Left hindlimb (tissue), 1 donor: ENCODE measurements around the gene DCDC1.
"Not testable (repeated sequence)": the region's sequence is repeated elsewhere in the genome, so short reads cannot be mapped to it uniquely, and the experiment has no call there.

Source experiments
- DNase-seq: peaks from one replicate; pipeline ENCODE4 v3.0.0-alpha.2; 2018

Gene DCDC1

DNA sequence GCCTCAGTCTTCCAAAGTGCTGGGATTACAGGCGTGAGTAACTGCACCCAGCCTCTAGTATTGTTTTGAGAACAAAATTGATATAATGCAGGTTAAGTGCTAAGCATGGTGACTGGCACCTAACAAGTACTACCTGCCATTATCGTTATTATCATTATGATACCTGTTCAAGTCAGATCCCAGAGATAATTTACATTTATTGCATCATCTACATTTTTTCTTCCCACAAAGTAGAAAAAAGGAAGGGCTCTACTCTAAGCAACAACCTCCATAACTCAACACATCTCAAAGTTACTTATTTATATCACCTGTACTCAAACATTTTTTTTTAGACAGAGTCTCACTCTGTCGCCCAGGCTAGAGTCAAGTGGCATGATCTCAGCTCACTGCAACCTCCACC, 42.1 kb downstream of the DCDC1 start:
- DNase-seq: no peak

DNA sequence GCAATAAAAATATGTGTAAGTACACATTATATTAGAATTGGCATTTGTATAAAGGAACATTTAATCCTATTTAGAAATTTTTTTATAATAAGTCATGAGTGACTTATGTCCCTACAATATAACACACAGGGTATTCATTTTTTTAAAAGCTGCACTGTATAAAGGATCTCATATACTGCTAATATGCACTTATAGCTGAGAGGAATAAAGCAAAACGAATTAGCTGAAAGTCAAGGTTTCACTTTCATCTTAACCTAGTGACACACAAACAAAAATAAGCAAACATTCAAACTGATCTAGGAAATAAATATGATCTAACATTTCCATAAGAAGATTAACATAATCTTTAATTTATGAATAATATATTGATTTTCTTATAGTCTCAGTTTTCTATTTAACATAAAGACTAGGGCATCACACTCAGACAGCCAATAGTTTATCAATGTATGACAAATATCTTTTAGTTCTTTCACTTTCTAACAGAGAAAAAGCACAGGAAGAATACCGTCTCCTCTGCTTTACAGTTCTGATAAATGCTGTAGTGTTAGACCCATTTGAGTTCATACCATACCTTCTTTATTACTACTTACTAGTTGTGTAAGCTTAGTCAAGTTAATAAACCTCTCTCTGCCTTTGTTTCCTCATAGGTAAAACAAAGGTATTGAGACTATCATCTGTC, 42.9 kb downstream of the DCDC1 start:
- no peak for DNase-seq

DNA sequence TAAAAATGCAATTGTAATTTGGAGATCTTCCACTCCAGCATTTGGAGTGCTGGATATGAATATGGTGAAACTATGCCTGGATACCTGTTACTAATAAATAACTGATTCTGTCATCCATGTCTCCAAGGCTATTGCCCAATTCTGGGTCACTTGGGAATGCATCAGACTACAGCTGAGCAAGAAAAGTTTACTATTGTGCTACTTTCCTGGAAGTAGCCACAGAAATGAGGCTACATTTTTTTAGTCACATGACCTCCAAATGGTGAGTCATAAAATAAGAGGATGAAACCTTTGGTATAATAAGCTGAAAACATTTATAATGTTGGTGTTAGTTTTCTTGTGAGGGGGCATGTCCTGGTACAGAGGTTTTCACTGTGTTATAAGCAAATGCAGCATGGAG, 44.4 kb downstream of the DCDC1 start:
- DNase-seq: no peak

DNA sequence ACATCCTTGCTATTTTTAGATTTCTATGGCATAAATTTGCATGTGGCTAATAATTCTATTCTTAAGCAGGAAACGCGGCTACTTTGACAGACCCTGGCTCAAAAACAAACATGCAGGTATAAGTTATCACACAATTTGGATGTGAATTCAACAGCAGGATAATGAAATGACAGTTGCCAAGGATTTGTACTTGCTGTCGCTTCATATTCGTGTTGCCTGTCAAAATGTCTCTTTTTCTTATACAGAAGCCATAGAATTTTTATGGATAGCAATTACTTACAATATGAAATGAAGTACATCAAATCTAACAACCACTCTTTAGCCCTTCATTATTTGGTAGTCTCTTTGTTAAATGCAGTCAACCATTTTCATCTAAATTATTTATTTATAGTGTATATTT, 46.4 kb downstream of the DCDC1 start:
- DNase-seq: no peak

DNA sequence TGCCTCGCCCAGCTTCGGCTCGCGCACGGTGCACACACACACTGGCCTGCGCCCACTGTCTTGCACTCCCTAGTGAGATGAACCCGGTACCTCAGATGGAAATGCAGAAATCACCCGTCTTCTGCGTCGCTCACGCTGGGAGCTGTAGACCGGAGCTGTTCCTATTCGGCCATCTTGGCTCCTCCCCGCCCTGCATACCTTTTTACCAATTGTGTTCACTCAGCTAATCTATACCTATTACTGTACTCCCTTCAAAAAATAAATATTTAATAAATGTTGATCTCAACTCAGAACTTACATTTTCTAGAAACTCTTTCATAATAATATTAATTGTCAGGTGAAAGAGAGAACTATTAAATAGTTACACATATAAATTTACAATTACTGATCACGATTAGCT, 48.0 kb downstream of the DCDC1 start:
- not testable (repeated sequence) for DNase-seq

DNA sequence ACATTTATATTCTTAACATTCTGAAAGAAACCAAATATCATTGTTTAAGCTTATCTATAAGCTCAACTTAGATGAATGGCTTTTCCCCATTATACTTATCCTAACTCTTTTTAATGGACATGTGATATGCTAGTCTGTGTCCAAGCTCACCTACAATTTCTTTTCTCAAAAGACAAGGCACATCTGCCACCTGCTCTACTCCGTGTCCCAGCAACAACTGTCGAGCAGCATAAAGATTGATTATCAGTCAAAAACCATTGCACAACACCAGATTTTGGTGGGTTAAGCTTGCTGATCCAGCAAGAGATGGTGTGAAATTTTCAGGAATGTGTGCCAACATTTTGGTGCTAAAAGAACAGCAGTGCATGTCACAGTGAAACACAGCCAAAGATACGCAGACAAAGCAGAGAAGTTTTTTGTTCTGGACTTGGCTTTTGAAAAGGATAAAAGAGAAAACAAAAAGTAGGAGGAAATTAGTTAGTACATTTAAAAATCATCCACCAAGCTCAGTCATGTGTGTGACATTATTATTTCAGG, 65.8 kb downstream of the DCDC1 start:
- DNase-seq: no peak

DNA sequence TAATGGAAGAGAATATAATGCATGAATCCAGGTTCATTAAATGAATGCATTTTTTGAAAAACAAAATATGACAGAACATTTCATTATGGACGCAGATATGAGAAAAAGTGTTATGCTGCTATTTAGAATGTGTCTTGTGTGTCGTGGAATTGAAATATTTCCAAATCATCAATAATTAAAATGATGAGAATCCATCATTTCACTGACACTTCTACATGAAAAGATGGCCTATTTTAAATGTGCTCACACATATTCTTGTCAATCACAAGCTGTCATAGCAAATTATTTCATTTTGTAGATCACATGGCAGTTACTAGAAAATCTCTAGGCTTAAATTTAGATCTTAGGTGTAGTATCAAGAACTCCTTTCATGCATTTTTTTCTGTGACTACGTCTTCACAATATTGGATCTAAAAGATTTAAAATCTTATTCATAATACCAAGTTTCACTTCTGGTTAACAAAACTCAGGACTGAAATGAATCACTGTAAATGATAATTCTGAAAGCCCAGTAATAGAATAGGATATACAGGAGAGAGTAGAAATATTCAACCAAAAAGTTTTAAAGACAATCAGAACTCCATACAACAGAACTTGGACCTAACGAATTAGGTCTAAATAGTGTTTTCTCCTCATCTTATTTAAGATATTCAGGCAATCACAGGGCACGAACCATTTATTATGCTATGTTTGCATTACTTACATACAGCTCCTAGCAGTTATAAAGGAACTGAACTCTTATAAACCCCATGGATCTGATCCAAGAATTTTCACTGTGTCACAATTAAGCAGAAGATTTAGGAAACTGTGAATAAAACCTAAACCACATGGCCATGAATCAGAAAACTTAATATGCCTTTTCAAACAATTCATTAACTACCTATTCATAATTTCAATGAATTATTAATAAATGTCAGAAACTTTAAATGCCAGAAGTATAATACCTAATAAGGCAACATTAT, 67.7 kb downstream of the DCDC1 start:
- DNase-seq: no peak

DNA sequence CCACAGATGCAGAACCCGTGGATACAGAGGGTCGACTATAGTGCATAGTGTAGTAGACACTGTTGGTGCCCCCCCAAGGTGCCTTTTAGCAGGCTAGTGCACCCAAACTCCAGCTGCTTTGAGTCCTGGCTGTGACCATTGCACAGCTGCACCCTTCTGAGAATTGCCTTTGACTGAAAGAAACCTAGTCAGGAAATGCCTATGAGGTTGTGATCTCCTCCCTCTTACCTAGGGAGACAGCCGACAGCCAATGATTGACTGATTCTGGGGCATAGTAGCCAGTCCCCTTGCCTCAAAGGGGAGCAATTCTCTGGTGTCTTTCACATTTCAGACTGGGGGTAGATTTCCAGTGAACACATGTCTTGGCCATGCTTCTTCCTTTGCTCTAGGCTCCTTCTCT, 74.2 kb downstream of the DCDC1 start:
- no peak for DNase-seq

DNA sequence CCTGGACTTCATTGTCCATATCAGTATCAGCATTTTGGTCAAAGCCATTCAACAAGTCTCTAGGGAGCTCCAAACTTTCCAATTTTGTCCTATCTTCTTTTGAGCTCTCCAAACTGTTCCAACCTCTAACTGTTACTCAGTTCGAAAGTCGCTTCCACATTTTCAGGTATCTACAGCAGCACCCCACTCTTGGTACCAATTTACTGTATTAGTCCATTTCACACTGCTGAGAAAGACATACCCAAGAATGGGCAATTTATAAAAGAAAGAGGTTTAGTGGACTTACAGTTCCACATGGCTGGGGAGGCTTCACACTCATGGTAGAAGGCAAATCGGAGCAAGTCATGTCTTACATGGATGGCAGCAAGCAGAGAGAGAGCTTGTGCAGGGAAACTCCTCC, 96.0 kb downstream of the DCDC1 start:
- DNase-seq: not testable (repeated sequence)

DNA sequence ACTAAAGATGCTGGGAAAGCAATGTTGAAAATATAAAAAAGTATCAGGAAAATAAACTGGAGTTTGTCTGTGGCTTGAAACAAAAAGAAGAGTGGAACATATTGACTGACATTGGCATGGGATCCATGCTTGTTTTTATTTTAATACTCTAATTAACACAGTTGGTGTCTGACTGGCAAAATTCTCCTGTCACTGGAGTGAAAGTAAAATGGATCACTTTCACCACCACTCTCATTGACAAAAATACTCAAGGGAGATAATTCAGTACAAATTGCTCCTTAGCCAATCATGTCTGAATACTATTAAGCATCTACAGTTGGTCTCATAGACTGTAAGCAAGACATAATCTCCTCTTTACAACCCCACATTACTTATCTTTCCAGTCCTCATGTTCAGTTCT, 101.8 kb downstream of the DCDC1 start:
- no peak for DNase-seq

DNA sequence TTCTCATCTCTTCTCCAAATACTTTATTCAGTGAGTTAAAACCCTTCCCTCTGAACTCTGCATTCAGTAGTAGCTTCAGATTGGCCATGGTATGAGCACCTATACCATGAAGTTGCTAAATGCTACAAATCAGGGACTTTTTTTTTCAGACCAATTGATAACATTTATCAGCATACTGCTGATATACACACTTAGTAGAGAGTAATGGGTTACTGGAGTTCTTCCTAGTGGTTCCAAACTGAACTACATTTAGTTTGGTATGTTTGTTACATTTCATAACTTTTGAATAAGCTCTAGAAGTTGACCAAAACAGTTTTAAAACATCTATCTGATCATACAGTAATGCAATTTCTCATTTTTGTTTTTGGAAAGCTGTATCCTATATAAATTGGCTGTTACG, 104.7 kb downstream of the DCDC1 start:
- no peak for DNase-seq

DNA sequence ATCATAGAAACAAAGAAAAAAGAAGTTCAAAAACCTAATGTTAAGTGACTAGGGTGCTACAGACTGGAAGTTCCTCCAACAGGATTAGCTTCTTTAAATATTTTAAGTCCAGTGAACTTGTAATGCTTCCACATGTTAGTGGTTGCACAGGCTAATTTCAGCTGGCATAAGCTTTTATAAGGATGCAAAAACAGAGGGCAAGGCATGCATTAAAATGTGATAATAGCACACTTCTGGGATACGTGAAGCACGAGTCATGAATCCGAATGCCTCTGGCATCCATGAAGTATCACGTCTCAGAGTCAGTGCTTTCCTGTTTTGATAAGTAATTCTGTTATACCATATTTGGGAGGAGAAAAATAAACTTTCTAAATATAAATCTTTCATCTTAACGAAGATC, 106.8 kb downstream of the DCDC1 start:
- no peak for DNase-seq

DNA sequence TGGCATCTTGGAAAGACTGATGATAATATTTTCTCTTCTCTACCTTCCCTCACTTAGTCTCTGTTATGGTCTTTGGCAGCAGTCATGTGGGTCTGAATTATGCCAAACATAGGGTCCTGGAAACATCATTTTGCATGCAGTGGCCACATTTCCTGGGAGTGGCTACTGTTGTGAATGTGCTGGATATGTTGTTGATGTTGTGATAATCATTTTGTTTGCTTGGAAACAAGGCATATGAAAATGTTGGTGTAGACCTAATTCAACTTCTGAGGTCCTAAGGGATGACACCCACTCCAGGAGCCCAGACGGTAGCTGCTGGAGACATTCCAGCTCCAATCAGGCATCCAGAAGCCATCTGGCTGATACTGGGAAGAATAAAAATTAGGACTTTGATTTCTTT, 109.7 kb downstream of the DCDC1 start:
- no peak for DNase-seq

DNA sequence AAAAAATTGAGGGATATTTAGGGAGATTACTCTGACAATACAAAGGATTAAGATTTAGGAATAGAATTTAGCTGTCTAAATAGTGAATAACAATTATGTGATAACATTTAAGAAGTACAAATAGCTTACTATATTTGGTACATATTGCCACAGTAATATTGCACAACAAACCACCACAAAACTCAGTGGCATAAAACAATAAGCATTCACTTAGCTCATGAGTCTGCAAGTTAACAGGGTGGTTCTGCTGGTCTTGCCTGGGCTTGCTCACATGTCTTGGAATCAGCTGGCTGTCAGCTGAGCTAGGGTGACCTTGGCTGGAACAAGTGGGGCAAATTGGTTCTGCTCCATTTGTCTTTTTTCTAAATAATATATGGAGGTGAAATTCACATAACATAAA, 115.1 kb downstream of the DCDC1 start:
- no peak for DNase-seq

DNA sequence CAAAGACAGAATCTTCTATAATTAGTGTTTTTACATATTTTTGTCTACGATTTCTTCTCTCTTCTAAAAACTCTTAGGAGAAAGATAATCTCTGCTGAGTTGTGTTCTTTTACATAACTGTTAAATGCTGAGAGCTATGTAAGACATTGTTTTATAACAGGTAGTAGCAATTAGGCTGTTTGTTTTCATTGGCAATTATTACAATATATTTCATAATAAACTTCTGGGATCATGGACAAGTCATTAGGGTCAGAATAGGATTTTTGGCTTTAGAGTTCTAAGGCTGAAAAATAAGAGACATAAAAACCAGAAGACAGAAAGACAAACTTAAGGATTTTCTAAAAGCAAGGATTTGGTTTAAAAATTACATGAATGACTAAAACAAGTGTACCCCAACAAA, 120.8 kb downstream of the DCDC1 start:
- DNase-seq: no peak

DNA sequence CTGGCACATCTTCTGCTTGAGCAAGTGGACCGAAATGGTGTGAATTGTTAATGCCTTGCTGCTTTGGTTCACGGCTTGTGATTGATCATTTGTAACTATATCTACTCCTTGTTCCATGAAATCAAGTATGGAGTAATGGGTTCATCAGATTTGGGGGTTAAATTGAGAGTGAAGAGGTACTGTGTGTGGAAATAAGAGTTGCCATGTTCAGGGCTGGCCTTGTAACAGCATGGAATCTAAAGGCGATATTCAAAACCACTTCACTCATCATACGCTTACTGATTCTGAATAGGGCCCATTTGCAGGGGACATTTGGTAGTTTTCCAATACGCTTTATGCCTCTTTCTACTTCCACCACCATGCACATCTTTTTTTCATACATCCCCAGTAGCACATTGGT, 122.2 kb downstream of the DCDC1 start:
- no peak for DNase-seq

DNA sequence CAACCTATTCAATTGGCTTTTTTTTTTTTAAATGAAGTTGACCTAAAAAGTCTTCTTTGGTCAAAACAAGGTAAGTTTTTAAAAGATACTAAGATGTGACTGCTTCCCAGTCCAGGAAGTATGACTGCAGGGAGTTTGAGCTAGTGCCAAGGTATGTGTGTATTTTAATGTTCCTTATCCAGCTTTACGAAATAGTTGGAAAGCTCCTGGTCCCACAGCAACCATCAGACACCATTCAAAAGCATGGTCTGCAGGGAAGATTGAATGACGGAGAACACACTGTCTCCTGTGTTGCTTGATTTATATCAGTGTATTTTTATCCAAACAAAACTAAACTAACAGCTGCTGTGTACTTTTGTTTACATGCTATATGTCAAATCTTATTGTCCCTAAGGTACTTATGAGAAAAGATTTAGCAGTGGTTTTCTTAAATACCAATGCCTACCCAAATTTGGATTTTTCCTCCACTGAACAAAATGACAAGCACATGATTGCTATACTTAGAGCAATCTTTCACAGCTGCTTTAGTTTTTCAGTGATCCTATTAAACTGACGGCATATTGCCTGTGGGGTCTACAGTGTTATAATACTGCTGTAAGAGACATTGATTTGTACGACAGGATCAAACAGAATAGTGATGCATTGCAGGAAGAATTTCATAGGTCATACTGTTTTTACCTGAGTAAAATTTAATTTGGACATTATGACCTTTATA, 122.9 kb downstream of the DCDC1 start:
- DNase-seq: no peak

DNA sequence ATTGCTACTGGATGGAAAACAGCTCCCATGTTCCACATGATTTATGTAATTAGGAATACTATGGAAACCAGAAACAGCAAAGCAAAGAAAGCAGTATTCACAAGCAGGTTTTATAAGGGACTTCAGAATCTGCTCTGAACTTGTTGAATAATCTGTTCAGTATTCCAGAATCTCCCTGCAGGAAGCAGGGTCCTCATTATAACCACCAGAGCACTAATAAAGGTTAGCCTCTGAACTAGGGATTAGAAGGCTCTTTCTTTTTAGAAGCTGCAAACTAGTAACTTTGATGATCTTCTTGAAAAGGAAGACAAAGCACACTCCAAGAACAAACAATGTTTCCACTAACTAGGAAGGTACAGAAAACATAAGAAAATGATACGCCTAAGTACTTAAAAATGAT, 125.8 kb downstream of the DCDC1 start:
- DNase-seq: no peak

DNA sequence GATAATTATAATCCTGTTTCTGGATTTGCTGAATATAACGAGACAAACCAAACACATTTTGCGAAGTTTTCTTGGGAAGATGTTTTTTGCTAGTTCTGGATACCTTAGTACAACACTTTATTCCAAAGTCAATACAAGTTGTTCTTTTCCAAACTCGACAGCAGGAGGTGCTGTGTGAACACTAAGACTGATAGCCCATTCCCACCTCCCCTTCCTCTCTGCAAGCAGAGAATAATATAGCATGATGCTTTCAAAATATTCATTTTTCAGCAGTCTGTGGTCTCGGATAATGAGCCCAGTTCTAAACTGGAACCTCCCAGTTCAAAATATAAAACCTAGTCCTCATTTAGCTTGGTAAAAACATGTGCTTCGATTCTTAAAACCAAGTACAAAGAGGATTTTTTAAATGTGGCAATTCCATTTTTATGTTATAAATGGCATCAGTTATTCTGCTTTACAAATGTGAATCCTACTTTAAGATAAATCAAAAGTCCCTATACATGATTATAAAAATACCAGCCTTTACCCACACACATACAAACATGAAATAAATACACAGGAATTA, 129.1 kb downstream of the DCDC1 start:
- DNase-seq: no peak

DNA sequence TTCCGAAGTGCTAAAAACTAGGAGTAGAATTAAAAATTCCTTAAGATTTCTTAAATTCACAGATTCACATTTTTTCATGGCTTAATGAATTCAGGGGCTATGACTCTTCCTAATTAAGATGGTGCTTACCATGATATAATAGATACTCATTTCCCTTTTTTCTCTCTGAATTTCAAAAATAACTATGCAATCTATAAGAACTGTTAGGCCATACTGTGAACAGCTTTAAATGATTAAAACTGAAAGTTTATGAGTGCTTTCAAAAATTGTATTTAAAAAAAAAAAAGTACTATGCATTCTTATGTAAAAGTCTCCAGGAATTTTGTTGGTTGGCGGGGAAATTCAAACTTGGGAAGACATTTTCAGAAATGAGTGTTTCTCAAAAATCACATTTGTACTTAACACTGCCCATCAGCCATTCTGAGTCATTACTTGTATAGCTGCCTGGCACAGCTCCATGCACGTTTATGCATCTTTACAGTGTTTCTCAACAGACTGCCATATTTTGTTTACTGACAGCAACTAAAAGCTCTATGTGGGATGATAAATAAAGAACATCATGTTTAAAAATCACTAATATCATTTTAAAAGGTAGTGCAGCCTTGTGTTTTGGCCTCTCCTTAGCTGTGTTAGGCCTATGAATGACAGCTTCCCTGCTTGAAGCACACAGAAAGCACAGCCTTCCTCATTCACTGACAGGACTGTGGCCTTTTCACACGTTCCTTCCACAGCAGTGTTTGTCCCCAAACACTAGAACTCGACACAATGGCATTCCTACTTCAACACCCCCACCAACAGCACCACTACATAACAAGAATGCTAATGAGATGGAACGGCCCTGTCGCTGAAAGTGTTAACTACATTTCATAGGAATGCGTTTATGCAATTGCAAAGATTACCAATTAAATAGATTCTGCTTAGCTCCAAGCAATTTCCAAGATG, 131.4 kb downstream of the DCDC1 start:
- DNase-seq: no peak

DNA sequence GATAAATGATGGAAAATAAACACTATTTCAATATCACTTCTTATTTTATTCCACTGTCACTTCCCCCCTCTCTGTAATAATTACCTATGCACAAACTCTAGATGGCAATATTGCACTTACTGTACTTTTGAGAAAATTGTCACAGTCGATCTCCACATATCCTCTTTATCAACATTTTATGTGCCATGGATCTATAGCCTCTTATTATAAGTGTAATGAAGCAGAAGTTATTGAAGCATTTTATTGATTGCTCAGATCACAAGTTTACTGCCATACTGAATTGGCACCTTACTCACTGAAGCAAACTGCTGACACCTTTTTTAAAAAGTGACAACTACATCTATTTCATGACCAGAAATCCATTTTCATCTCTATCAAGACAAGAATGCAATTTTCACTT, 133.4 kb downstream of the DCDC1 start:
- no peak for DNase-seq

DNA sequence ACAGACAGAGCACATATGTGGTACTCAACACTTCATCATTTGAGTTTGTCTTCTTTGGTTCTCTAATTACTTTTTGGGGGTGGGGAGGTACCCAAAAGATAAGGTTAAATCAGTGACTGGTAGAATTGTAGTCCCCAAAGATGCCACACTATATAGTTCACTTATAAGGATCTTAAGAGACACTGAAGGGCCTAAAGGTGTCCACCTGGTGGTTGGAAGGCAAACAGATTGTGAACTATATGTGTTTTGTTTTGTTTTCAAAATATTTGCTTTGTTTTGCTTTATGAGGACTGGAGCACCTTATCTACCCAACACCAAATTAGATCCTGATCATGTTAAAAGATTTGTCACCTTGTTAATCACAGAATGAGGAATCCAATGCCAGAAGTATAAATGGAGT, 136.1 kb downstream of the DCDC1 start:
- DNase-seq: no peak
